Measurements from ENCODE around the gene HDAC4.

HDAC4 gene

GRCh38 chr2:239365782-239366435, 34.9 kb downstream of the HDAC4 start:
- no peaks in the 10 kb centered on the region for H3K79me2 ChIP-seq (ENCODE audit: insufficient read depth, low read length)
- H4K20me1 ChIP-seq (ENCODE audit: low read depth, low read length), result no peaks in the 10 kb centered on the region

GRCh38 chr2:239365071-239365781, 35.6 kb downstream of the HDAC4 start:
- Histone ChIP-seq H3K79me2 (ENCODE audit: insufficient read depth, low read length) (no peaks in the 10 kb centered on the region), H3K36me3 (ENCODE audit: low read length) (no peaks in the 10 kb centered on the region), H3K9me2 (replicated peaks; ENCODE audit: insufficient read depth, low read length) (no peaks in the 10 kb centered on the region), H3K4me2 (ENCODE audit: low read depth, low read length, poor library complexity, severe bottlenecking) (no peak overlapping the region), H3K27me3 (ENCODE audit: low read length) (no peaks in the 10 kb centered on the region), H2AFZ (ENCODE audit: low read depth, low read length, severe bottlenecking) (no peak overlapping the region), H3K27ac (ENCODE audit: low read depth, low read length) (no peak overlapping the region), H3F3A (ENCODE audit: insufficient read depth) (no peaks in the 10 kb centered on the region), H3K4me3 (ENCODE audit: insufficient read depth, low read length, poor library complexity, severe bottlenecking) (no peak overlapping the region), H3K9me3 (ENCODE audit: insufficient read depth, low read length) (no peaks in the 10 kb centered on the region), H4K20me1 (ENCODE audit: low read depth, low read length) (no peaks in the 10 kb centered on the region), H3K9ac (ENCODE audit: low read length) (no peak overlapping the region)
- TF ChIP-seq EZH2phosphoT487 (conservative IDR thresholded peaks at IDR 0.05; ENCODE audit: low read length) (no peak), CTCF (IDR thresholded peaks at IDR 0.05; ENCODE audit: insufficient read depth, low read length, poor library complexity, severe bottlenecking) (no peak)

More at GRCh38 chr2:239365782-239366435, 34.9 kb downstream of the HDAC4 start:
- Histone ChIP-seq H3K4me3 (ENCODE audit: insufficient read depth, low read length, poor library complexity, severe bottlenecking) (no peak overlapping the region), H3K9ac (ENCODE audit: low read length) (no peak overlapping the region), H3K36me3 (ENCODE audit: low read length) (no peaks in the 10 kb centered on the region), H3K27me3 (ENCODE audit: low read length) (no peaks in the 10 kb centered on the region), H3K9me3 (ENCODE audit: insufficient read depth, low read length) (no peaks in the 10 kb centered on the region), H2AFZ (ENCODE audit: low read depth, low read length, severe bottlenecking) (no peak overlapping the region), H3K27ac (ENCODE audit: low read depth, low read length) (no peak overlapping the region), H3K4me2 (ENCODE audit: low read depth, low read length, poor library complexity, severe bottlenecking) (no peak overlapping the region), H3K9me2 (replicated peaks; ENCODE audit: insufficient read depth, low read length) (no peaks in the 10 kb centered on the region), H3F3A (ENCODE audit: insufficient read depth) (no peaks in the 10 kb centered on the region)
- TF ChIP-seq EZH2phosphoT487 (conservative IDR thresholded peaks at IDR 0.05; ENCODE audit: low read length), result no peak

GRCh38 chr2:239363946-239364637, 36.7 kb downstream of the HDAC4 start:
- Histone ChIP-seq H3F3A (ENCODE audit: insufficient read depth) (no peaks in the 10 kb centered on the region), H3K36me3 (ENCODE audit: low read length) (no peaks in the 10 kb centered on the region), H3K27ac (ENCODE audit: low read depth, low read length) (no peak overlapping the region), H3K79me2 (ENCODE audit: insufficient read depth, low read length) (no peaks in the 10 kb centered on the region), H3K9me3 (ENCODE audit: insufficient read depth, low read length) (no peaks in the 10 kb centered on the region), H3K4me3 (ENCODE audit: insufficient read depth, low read length, poor library complexity, severe bottlenecking) (no peak overlapping the region), H3K9ac (ENCODE audit: low read length) (no peak overlapping the region), H3K27me3 (ENCODE audit: low read length) (no peaks in the 10 kb centered on the region), H4K20me1 (ENCODE audit: low read depth, low read length) (no peaks in the 10 kb centered on the region), H3K4me2 (ENCODE audit: low read depth, low read length, poor library complexity, severe bottlenecking) (no peak overlapping the region), H3K9me2 (replicated peaks; ENCODE audit: insufficient read depth, low read length) (no peaks in the 10 kb centered on the region), H2AFZ (ENCODE audit: low read depth, low read length, severe bottlenecking) (no peak overlapping the region)
- TF ChIP-seq EZH2phosphoT487 (conservative IDR thresholded peaks at IDR 0.05; ENCODE audit: low read length), result no peak
- no peak for TF ChIP-seq CTCF (IDR thresholded peaks at IDR 0.05; ENCODE audit: insufficient read depth, low read length, poor library complexity, severe bottlenecking)
